DND-41 (cell line): Measurements from ENCODE around the gene LCN1.

Experiments
- ATAC-seq: fragments of 200-7000 bp; cut with Tn5 transposase; 3 replicates; pipeline ENCODE4 v1.9.1; 2021; ENCODE audit warnings: low read depth; ENCODE audit not compliant: insufficient read depth
- DNase-seq: peaks from one replicate; pipeline ENCODE4 v3.0.0-alpha.2; 2020
- H2AFZ ChIP-seq: 2 replicates; pipeline ENCODE4 v1.6.0; 2012; ENCODE audit warnings: low read depth, low read length
- H3K27ac ChIP-seq: 2 replicates; pipeline ENCODE4 v1.5.1; 2012; ENCODE audit warnings: low read length, inconsistent platforms
- H3K27me3 ChIP-seq: fragments of 200-600 bp; sonication (generic); 2 replicates; pipeline ENCODE4 v1.6.0; 2012; ENCODE audit warnings: low read length, mild to moderate bottlenecking, inconsistent platforms; ENCODE audit not compliant: insufficient read depth, poor library complexity
- H3K36me3 ChIP-seq: 2 replicates; pipeline ENCODE4 v1.5.1; 2012; ENCODE audit warnings: low read length, inconsistent platforms; ENCODE audit not compliant: insufficient read depth
- H3K4me1 ChIP-seq: 2 replicates; pipeline ENCODE4 v1.5.1; 2012; ENCODE audit warnings: mild to moderate bottlenecking, low read length; ENCODE audit not compliant: insufficient read depth
- H3K4me2 ChIP-seq: 2 replicates; pipeline ENCODE4 v1.6.0; 2012; ENCODE audit warnings: mild to moderate bottlenecking, moderate library complexity, low read length, inconsistent platforms; ENCODE audit not compliant: insufficient read depth
- H3K4me3 ChIP-seq, 2 experiments: fragments of 200-600 bp in 1 of 2; shearing (Covaris generic) in 1 of 2; 2 replicates each; pipeline ENCODE4 v1.5.1; 2012 to 2016; ENCODE audit warnings: inconsistent platforms in 2 of 2, low read length in 2 of 2, mild to moderate bottlenecking in 2 of 2, low read depth in 1 of 2, moderate library complexity in 1 of 2
- H3K79me2 ChIP-seq: 2 replicates; pipeline ENCODE4 v1.6.0; 2012; ENCODE audit warnings: low read length, inconsistent platforms; ENCODE audit not compliant: insufficient read depth
- H3K9ac ChIP-seq: 2 replicates; pipeline ENCODE4 v1.6.0; 2012; ENCODE audit warnings: low read depth, mild to moderate bottlenecking, inconsistent platforms, low read length, moderate library complexity
- H3K9me3 ChIP-seq: 2 replicates; pipeline ENCODE4 v1.5.1; 2012; ENCODE audit warnings: low read length, moderate library complexity, mild to moderate bottlenecking, inconsistent platforms; ENCODE audit not compliant: insufficient read depth, severe bottlenecking
- H4K20me1 ChIP-seq: 2 replicates; pipeline ENCODE4 v1.6.0; 2012; ENCODE audit warnings: low read length; ENCODE audit not compliant: insufficient read depth
- CTCF ChIP-seq: IDR thresholded peaks from 2 replicates; pipeline ENCODE4 v1.5.1; 2012; ENCODE audit warnings: borderline replicate concordance, low read length, moderate library complexity, mild to moderate bottlenecking; ENCODE audit not compliant: poor library complexity, severe bottlenecking; ENCODE audit errors: extremely low read depth
- EZH2 ChIP-seq: IDR thresholded peaks from 3 replicates; pipeline ENCODE4 v1.6.1; 2012; ENCODE audit warnings: borderline replicate concordance, low read depth, mild to moderate bottlenecking, moderate library complexity, low read length, inconsistent platforms; ENCODE audit not compliant: severe bottlenecking

LCN1 gene

GRCh38 chr9:135567311-135567710, 46.1 kb downstream of the LCN1 start:
- Histone ChIP-seq H4K20me1 (no peaks in the 10 kb centered on the region), H3K27ac (no peak overlapping the region), H3K4me3 (no peak overlapping the region), H2AFZ (no peak overlapping the region), H3K79me2 (no peaks in the 10 kb centered on the region), H3K27me3 (no peaks in the 10 kb centered on the region), H3K9ac (no peak overlapping the region), H3K9me3 (no peaks in the 10 kb centered on the region), H3K36me3 (no peaks in the 10 kb centered on the region), H3K4me1 (no peaks in the 10 kb centered on the region), H3K4me2 (no peak overlapping the region)
- no peak for ATAC-seq
- DNase-seq = no peak
- TF ChIP-seq CTCF (no peak), EZH2 (no peak)

GRCh38 chr9:135568026-135568425, 46.8 kb downstream of the LCN1 start:
- no peak overlapping the region for H3K4me3 ChIP-seq
- no peaks in the 10 kb centered on the region for H3K27me3 ChIP-seq
- no peak overlapping the region for H3K27ac ChIP-seq
- no peak overlapping the region for H2AFZ ChIP-seq
- no peaks in the 10 kb centered on the region for H3K79me2 ChIP-seq
- DNase-seq = no peak
- no peaks in the 10 kb centered on the region for H3K4me1 ChIP-seq
- TF ChIP-seq EZH2 (no peak), CTCF (no peak)
- ATAC-seq = no peak
- H3K4me2 ChIP-seq = no peak overlapping the region
- H4K20me1 ChIP-seq = no peaks in the 10 kb centered on the region
- H3K36me3 ChIP-seq = no peaks in the 10 kb centered on the region
- no peaks in the 10 kb centered on the region for H3K9me3 ChIP-seq
- H3K9ac ChIP-seq = no peak overlapping the region

GRCh38 chr9:135570456-135570855, 49.2 kb downstream of the LCN1 start:
- Histone ChIP-seq H3K27me3 (no peaks in the 10 kb centered on the region), H2AFZ (no peak overlapping the region), H3K27ac (no peak overlapping the region), H4K20me1 (no peaks in the 10 kb centered on the region), H3K9me3 (no peaks in the 10 kb centered on the region), H3K4me3 (no peak overlapping the region), H3K36me3 (no peaks in the 10 kb centered on the region), H3K9ac (no peak overlapping the region), H3K79me2 (no peaks in the 10 kb centered on the region), H3K4me2 (no peak overlapping the region), H3K4me1 (no peaks in the 10 kb centered on the region)
- DNase-seq (no peak), ATAC-seq (no peak)
- TF ChIP-seq CTCF (no peak), EZH2 (no peak)

GRCh38 chr9:135572233-135572632, 51.0 kb downstream of the LCN1 start:
- H4K20me1 ChIP-seq = no peaks in the 10 kb centered on the region
- H3K27ac ChIP-seq = no peak overlapping the region
- DNase-seq = no peak
- TF ChIP-seq CTCF (no peak), EZH2 (no peak)
- H3K4me2 ChIP-seq = no peak overlapping the region
- no peaks in the 10 kb centered on the region for H3K4me1 ChIP-seq
- no peak for ATAC-seq
- no peak overlapping the region for H3K9ac ChIP-seq
- no peaks in the 10 kb centered on the region for H3K79me2 ChIP-seq
- no peaks in the 10 kb centered on the region for H3K36me3 ChIP-seq
- H3K9me3 ChIP-seq = no peaks in the 10 kb centered on the region
- no peak overlapping the region for H3K4me3 ChIP-seq
- no peaks in the 10 kb centered on the region for H3K27me3 ChIP-seq
- no peak overlapping the region for H2AFZ ChIP-seq
